GM12891 (cell line): ENCODE results near the gene B3GNT3.

Source experiments
- PAX5 ChIP-seq: IDR thresholded peaks from 2 replicates; pipeline ENCODE4 v1.6.1; 2011; ENCODE audit warnings: low read length, moderate library complexity, mild to moderate bottlenecking; ENCODE audit not compliant: insufficient read depth, severe bottlenecking
- POLR2A ChIP-seq: IDR thresholded peaks from 2 replicates; pipeline ENCODE4 v1.6.1; 2011; ENCODE audit warnings: low read depth, low read length, control low read depth
- POLR2AphosphoS5 ChIP-seq: IDR thresholded peaks from 2 replicates; pipeline ENCODE4 v1.6.1; 2011; ENCODE audit warnings: low read depth, low read length, control low read depth
- POU2F2 ChIP-seq: IDR thresholded peaks from 2 replicates; pipeline ENCODE4 v1.6.1; 2011; ENCODE audit warnings: low read depth, mild to moderate bottlenecking, control low read depth, low read length, moderate library complexity
- SPI1 ChIP-seq: IDR thresholded peaks from 2 replicates; pipeline ENCODE4 v1.6.1; 2011; ENCODE audit warnings: low read depth, low read length, control low read depth
- TAF1 ChIP-seq: IDR thresholded peaks from 2 replicates; pipeline ENCODE4 v1.6.1; 2011; ENCODE audit warnings: low read depth, low read length, control low read depth

- TF ChIP-seq POLR2A (no peak), POLR2AphosphoS5 (no peak), POU2F2 (no peak), SPI1 (no peak), TAF1 (no peak), PAX5 (no peak)
Measured at GRCh38 chr19:17796013-17796837, 1.3 kb downstream of the B3GNT3 start.
